CD4-positive, alpha-beta T cell treated with Interleukin-15 for 1 hour (primary cell): Measurements from ENCODE around the gene GNAQ.
"Not testable (repeated sequence)": the region's sequence is repeated elsewhere in the genome, so short reads cannot be mapped to it uniquely, and the experiment has no call there.

ENCODE experiments used
- DNase-seq: peaks from one replicate; pipeline ENCODE4 v3.0.0-alpha.2; 2020

The GNAQ gene

GRCh38 chr9:77806741-77807140, 224.9 kb downstream of the GNAQ start:
- no peak for DNase-seq

- no peak for DNase-seq
These were observed 225.8 kb downstream of the GNAQ start for GRCh38 chr9:77805810-77806209.

GRCh38 chr9:77803423-77803822, 228.2 kb downstream of the GNAQ start:
- DNase-seq: no peak

- DNase-seq: no peak
These were observed 228.9 kb downstream of the GNAQ start for GRCh38 chr9:77802515-77803293.

GRCh38 chr9:77802064-77802463, 229.5 kb downstream of the GNAQ start:
- DNase-seq: no peak

GRCh38 chr9:77800924-77801551, 230.6 kb downstream of the GNAQ start:
- no peak for DNase-seq

GRCh38 chr9:77798140-77798539, 233.5 kb downstream of the GNAQ start:
- no peak for DNase-seq

- DNase-seq: no peak
These were observed 236.6 kb downstream of the GNAQ start for GRCh38 chr9:77794985-77795384.

GRCh38 chr9:77793849-77794248, 237.8 kb downstream of the GNAQ start:
- DNase-seq: no peak

GRCh38 chr9:77789891-77790290, 241.7 kb downstream of the GNAQ start:
- no peak for DNase-seq

- DNase-seq: no peak
These were observed 246.3 kb downstream of the GNAQ start for GRCh38 chr9:77785341-77785740.

- DNase-seq: no peak
These were observed 248.1 kb downstream of the GNAQ start for GRCh38 chr9:77783518-77783917.

- no peak for DNase-seq
These were observed 252.6 kb downstream of the GNAQ start for GRCh38 chr9:77779010-77779409.

GRCh38 chr9:77773381-77773780, 258.2 kb downstream of the GNAQ start:
- no peak for DNase-seq

GRCh38 chr9:77772646-77773045, 259.0 kb downstream of the GNAQ start:
- DNase-seq: no peak

GRCh38 chr9:77771171-77771570, 260.4 kb downstream of the GNAQ start:
- no peak for DNase-seq

- no peak for DNase-seq
These were observed 261.3 kb downstream of the GNAQ start for GRCh38 chr9:77770340-77770739.

GRCh38 chr9:77769246-77769645, 262.4 kb downstream of the GNAQ start:
- no peak for DNase-seq

GRCh38 chr9:77766587-77766986, 265.0 kb downstream of the GNAQ start:
- no peak for DNase-seq

GRCh38 chr9:77765781-77766259, 265.8 kb downstream of the GNAQ start:
- no peak for DNase-seq

GRCh38 chr9:77764894-77765780, 266.5 kb downstream of the GNAQ start:
- DNase-seq: no peak

- no peak for DNase-seq
These were observed 268.0 kb downstream of the GNAQ start for GRCh38 chr9:77763566-77763965.

- DNase-seq: not testable (repeated sequence)
These were observed 270.7 kb downstream of the GNAQ start for GRCh38 chr9:77760919-77761318.
